Spleen (tissue), 7 donors: ENCODE results near the gene PTPRN2.

Experiments
- CTCF ChIP-seq, 11 experiments: fragments of 200-600 bp in 7 of 11; fragments of 450-650 bp in 4 of 11; sonication (generic) in 4 of 11; IDR thresholded peaks in 8 of 11; conservative IDR thresholded peaks in 3 of 11; 1 replicate in 7 of 11; 2 replicates in 4 of 11; pipeline versions ENCODE4 v1.4.0 to v1.8.0; 2016 to 2021; ENCODE audit warnings: antibody characterized with exemption in 11 of 11, inconsistent platforms in 4 of 11, mild to moderate bottlenecking in 1 of 11
- POLR2A ChIP-seq, 3 donors: fragments of 450-650 bp; IDR thresholded peaks; one replicate each; pipeline ENCODE4 v1.5.1; 2017; ENCODE audit warnings: antibody characterized with exemption in 3 of 3, mild to moderate bottlenecking in 1 of 3
- POLR2AphosphoS5 ChIP-seq, 3 donors: sonication (generic); formaldehyde crosslinking; IDR thresholded peaks; one replicate each; pipeline ENCODE4 v1.5.1; 2017; ENCODE audit warnings: antibody characterized with exemption in 3 of 3
- donor health status: DM: no; HTN: no; CAD: no; lungs with moderate emphysema.
- donor health status: DM: no; HTN: no; CAD: no.
- donor health status: DM: no; HTN: no; CAD: no.

- TF ChIP-seq CTCF (IDR thresholded peaks at IDR 0.05 in 8 of 11, conservative IDR thresholded peaks at IDR 0.05 in 3 of 11), result no peak
- TF ChIP-seq POLR2A (IDR thresholded peaks at IDR 0.05), result no peak
- no peak for TF ChIP-seq POLR2AphosphoS5 (IDR thresholded peaks at IDR 0.05)
Observed at GRCh38 chr7:157674715-157675426, 912.8 kb downstream of the PTPRN2 start.
